ENCODE measurements around the gene DHX8. TPM values are rescaled to one million over a fixed set of nuclear protein-coding genes. Genes with fewer than 3 reads are reported as not detected.

The DHX8 gene
- total and polyA plus RNA-seq, 7 donors = 13.4 to 42.5 (median 27.5) TPM

- H3K9me3 ChIP-seq = no peaks in the 10 kb centered on the region
- WGBS, 3 donors = 39 to 42% (median 41%) methylated on average over 7 of the region's 7 CpGs
- H3K27ac ChIP-seq = no peak overlapping the region
- intact Hi-C loops (cut with DNase I) = no loop called here
- H3K36me3 ChIP-seq (ENCODE audit: insufficient read depth in 1 of 2, low read depth in 1 of 2) = no peaks in the 10 kb centered on the region
- ATAC-seq = no peak
- no peaks in the 10 kb centered on the region for H3K27me3 ChIP-seq (ENCODE audit: insufficient read depth in 3 of 3, low read length in 2 of 3)
- DNase-seq = no peak
- no peaks in the 10 kb centered on the region for H3K4me1 ChIP-seq
- TF ChIP-seq CTCF (IDR thresholded peaks at IDR 0.05) = no peak
- H3K4me3 ChIP-seq = no peak overlapping the region
These were observed 90.0 kb downstream of the DHX8 start for GRCh38 chr17:43573579-43574321.

GRCh38 chr17:43574348-43574747, 90.6 kb downstream of the DHX8 start:
- Histone ChIP-seq H3K4me3 (no peak overlapping the region), H3K9me3 (no peaks in the 10 kb centered on the region), H3K27ac (no peak overlapping the region), H3K4me1 (no peaks in the 10 kb centered on the region), H3K27me3 (ENCODE audit: insufficient read depth in 3 of 3, low read length in 2 of 3) (no peaks in the 10 kb centered on the region), H3K36me3 (ENCODE audit: insufficient read depth in 1 of 2, low read depth in 1 of 2) (no peaks in the 10 kb centered on the region)
- WGBS, 3 donors = 77 to 78% (median 78%) methylated on average over 13 of the region's 13 CpGs
- intact Hi-C loops (cut with DNase I) = no loop called here
- ATAC-seq (no peak), DNase-seq (no peak)
- no peak for TF ChIP-seq CTCF (IDR thresholded peaks at IDR 0.05)

- 30 to 34% (median 33%) methylated on average over 5 of the region's 5 CpGs for WGBS, 3 donors
- no peak for DNase-seq
- no peaks in the 10 kb centered on the region for H3K27me3 ChIP-seq (ENCODE audit: insufficient read depth in 3 of 3, low read length in 2 of 3)
- H3K36me3 ChIP-seq (ENCODE audit: insufficient read depth in 1 of 2, low read depth in 1 of 2) = no peaks in the 10 kb centered on the region
- no peak overlapping the region for H3K27ac ChIP-seq
- H3K4me1 ChIP-seq = no peaks in the 10 kb centered on the region
- intact Hi-C loops (cut with DNase I) = loop anchor here (5.0 kb wide), 3 partner anchors 53 to 187 kb away; partner anchors contain the start of gene SOST (in 1 of the 2)
- no peak overlapping the region for H3K4me3 ChIP-seq
- H3K9me3 ChIP-seq = no peaks in the 10 kb centered on the region
- no peak for ATAC-seq
- no peak for TF ChIP-seq CTCF (IDR thresholded peaks at IDR 0.05)
These were observed 91.2 kb downstream of the DHX8 start for GRCh38 chr17:43574896-43575525.

Other genes with a start within 250 kb of the DHX8 start
- gene RNU2-1, start 250.0 kb upstream of the DHX8 start, total RNA-seq = 1,000 to 10,000 TPM; 2,334 to 4,375 (median 3,394) TPM
- gene RNU2-1, start 250.0 kb upstream of the DHX8 start, polyA plus RNA-seq = not detected
- 1 to 10 TPM in 3 of 4 donors, under 1 TPM in 1; 0.69 to 1.8 (median 1.4) TPM for gene ARL4D, start 85.0 kb upstream of the DHX8 start, total RNA-seq
- 1 to 10 TPM; 1.3 to 6.5 (median 2.4) TPM for gene ARL4D, start 85.0 kb upstream of the DHX8 start, polyA plus RNA-seq
- gene ETV4, start 62.4 kb downstream of the DHX8 start, total RNA-seq = under 1 TPM; 0.21 to 0.44 (median 0.27) TPM
- gene ETV4, start 62.4 kb downstream of the DHX8 start, polyA plus RNA-seq = under 1 TPM; 0.25 to 0.34 (median 0.31) TPM
- gene MEOX1, start 177.9 kb downstream of the DHX8 start, total RNA-seq = 1 to 10 TPM; 3.9 to 8.7 (median 6.4) TPM
- 1 to 10 TPM; 4.5 to 6.7 (median 5.0) TPM for gene MEOX1, start 177.9 kb downstream of the DHX8 start, polyA plus RNA-seq

All from psoas muscle (tissue), 8 donors.